CD4-positive, alpha-beta T cell treated with Interleukin-1 beta for 1 hour (primary cell): ENCODE measurements around the gene MEPCE.

ENCODE experiments used
- DNase-seq, 2 donors: peaks; one replicate each; pipeline ENCODE4 v3.0.0-alpha.2; 2020 to 2022

MEPCE gene

GRCh38 chr7:100465299-100465698, 35.7 kb downstream of the MEPCE start:
- DNase-seq = no peak

- peak in 1 of 2 donors; percentile 38 for DNase-seq
Observed at GRCh38 chr7:100465702-100466311, 36.2 kb downstream of the MEPCE start.

DNA sequence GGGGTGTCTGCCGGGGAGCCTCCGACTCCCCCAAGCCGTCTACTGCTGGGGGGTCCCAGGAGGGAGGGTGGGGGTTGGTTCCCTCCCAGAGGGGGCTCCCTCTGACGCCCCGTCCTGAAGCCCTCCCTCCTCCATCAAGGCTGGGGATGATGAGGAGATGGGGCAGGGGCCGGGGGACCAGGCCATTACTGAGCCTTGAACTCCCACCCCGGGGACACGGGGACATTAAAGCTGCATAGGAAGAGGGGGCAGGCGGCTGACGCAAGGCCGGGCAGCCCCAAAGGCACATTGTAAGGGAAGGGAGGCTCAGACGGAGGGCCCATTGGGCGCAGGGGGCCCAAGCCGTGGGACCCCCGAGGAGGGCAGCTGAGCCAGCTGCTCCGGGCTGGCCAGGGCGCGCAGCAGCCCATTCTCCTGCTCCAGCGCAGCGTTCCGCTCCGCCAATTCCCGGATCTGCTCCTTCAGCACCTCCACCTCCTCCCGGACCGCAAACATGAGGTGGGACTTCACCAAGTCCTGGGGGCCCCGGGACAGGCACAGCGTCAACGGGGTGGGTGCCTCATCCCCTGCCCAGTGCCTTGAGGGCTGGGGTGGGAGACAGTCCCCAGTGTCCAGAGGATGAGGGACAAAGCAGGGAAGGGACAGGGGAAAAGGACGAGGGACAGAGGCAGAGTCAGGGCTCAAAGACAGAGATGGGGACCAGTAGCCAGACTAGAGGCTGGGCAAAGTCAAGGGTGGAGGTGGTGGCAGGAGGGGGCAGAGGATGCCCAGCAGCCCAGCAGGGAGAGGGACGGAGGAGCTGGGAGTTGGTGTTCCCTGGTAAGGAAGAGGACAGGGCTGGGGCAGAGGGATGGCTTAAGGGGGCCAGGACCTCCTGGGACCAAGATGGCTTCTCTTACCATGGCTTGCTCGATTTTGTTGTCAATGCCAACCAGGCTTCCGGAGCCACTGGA, 37.3 kb downstream of the MEPCE start:
- no peak for DNase-seq

DNA sequence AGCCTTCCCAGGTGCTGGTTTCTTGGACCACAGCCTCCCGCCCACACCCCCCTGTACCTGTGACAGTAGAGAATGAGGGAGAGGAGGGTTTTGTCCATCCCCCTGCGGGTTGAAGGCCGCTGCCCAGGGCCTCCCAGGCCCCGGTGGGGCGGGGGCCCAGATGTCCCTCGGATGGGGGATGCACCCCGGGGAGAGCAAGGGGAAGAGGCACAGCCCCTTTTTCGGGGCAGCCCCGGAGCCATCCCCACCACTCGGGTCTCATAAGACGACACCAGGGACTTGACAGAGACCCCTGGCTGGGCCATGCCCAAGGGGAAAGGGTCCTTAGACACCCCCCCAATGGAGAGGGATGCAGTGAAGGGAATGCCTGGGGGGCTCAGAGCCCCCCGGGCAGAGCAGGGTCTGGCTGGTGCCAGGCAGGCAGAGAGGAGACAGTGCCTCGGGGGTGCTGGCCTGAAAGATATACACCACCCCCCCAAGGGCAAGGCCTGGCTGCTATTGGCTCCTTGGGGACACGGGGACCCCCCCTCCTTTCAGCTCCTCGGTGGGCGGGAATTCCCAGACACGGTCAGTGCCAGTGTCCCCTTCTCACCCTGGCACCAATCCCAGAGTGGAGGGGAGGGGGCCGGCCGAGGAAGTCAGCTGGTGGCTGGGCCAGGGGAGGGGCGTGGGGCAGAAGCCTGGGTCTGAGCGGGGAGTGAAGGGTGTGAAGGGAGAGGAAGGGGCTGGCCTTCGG, 38.2 kb downstream of the MEPCE start:
- DNase-seq = no peak

GRCh38 chr7:100469227-100470044, 39.8 kb downstream of the MEPCE start:
- DNase-seq = peak; percentile 77 to 81

DNA sequence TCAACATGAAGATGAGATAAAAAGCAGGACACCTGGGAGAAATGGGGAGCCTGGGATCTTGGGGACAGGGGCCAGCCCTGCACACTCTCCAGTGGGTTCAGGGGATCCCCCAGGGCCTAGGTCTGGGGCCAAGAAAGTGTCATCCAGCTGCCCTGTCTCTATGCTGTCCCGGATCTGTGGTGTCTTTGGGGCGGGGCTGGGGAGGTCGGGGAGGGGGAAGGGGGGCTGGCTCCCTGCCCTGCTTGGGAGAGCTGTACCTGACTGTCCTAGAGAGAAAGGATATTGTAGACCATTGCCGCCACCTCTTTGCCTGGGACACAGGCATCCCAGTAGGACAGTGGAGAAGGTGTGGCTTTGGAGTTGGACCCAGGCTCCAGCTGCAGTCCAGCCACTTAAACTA, 41.4 kb downstream of the MEPCE start:
- no peak for DNase-seq

DNA sequence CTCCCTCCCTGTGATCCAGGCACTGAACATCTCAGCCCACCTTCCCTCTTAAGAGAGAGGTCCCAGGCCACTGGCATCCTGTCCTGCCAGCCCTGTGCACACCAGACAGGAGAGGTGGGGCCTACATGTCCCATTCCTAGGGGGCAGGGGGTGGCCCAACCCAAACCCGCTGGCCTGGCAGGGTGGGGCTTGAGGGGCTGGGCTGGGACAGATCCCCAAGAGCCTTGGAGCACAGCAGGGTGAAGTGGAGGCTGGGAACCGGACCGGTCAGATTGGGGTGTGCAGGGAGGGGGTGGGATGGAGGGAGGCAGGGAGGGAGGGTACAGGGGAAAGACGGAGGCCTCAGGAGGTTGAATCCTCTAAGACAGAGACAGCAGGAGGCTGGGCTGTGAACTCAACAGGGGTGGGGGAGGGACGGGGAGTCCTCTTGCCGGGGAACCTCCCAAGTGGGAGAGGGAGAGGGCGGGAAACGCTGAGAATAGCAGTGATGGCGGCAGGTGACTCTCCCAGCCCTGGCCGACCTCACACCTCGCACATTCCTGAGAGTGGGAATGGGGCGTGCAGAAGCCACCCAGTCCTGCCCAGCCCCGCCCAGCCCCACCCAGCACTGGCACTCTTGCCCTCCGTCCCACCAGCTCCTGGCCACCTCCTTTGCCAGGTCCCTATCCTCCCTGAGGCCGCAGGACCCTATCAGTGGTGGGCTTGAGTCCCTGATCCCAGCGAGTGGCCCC, 42.7 kb downstream of the MEPCE start:
- DNase-seq = no peak

- DNase-seq = no peak
Observed at GRCh38 chr7:100472854-100473499, 43.3 kb downstream of the MEPCE start.

- DNase-seq = no peak
Observed at GRCh38 chr7:100475549-100475948, 45.9 kb downstream of the MEPCE start.

DNA sequence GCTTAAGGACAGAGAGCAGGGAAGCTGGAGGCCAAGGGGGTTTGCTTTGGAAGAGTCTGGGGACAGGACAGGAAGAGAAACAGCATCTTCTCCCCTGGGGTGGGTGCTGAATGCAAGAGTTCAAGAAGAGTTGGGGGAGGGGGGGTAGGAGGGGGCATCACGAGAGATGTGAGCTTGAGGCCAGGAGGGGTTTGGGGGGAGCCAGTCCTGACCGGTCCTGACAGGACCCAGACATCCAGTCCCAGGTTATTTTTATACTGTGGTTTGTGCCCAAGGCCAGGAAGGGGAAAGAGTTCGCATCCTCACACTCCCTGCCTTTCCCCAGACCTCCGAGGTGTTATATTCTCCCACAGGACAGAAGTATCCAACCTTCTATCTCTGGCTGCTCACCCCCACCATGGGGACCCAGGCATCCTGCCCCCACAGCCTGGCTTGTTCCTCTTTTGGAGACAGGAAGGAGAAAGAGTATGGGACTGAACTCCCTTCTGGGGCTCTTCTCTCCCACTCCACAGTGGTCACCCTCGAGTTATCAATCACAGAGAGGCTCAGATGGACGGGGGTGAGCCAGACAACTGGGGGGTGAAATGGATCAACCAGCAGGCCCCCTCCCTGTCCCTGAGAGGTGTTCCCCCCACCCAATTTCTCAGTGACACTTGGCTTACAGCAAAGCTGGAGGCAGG, 46.6 kb downstream of the MEPCE start:
- no peak for DNase-seq

DNA sequence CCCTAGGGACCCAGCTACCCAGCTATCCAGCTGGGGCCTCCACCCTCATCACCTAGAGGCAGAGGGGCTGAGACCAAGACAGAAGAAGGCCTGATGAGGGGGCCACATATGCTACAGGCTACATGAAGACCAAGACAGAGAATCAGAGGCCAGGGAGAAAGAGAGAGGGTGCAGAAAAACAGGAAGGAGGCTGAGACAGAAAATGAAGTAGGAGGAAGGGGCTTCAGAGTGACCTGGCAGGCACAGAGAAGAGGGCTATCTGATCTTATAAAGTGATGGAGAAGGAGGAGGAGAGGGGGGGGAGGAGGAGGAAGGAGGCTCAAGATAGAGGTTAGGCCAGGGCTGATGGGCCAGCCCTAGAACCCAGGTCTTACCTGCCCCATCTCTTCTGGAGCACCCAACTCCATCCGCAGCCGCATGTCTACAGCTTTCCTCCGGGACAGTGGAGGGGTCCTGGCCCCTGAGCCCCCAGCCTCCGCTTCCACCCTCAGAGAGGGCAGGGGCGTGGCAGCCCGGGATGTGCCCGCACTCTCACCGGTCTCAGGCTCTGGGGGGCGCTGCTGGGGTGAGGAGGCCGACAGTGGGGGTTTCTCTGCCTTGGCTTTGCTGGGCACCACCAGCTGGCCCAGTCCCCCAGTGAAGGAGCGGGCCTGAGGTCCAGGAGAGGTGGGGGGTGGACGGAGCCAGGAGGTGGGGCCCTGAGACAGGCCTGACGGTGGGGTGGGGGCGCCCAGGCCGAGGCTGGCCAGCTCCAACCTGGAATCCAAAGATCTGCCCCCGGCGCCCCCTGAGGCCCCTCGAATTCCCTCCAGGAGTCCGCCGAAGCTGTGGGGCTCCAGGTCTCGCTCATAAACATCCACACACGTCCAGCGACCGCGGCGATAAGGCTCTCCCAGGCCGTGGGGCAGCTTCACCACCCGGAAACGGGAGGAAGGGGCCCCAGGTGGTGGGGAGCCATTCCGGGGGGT, 47.6 kb downstream of the MEPCE start:
- peak; percentile 23 to 45 for DNase-seq

GRCh38 chr7:100477871-100478267, 48.2 kb downstream of the MEPCE start:
- no peak for DNase-seq

- peak; percentile 93 for DNase-seq
Observed at GRCh38 chr7:100478958-100479660, 49.5 kb downstream of the MEPCE start, which contains the start of gene TSC22D4. Gene TSC22D4 (minus strand): TSS chr7:100479214. CDS start chr7:100478038, 1,176 bp downstream.

DNA sequence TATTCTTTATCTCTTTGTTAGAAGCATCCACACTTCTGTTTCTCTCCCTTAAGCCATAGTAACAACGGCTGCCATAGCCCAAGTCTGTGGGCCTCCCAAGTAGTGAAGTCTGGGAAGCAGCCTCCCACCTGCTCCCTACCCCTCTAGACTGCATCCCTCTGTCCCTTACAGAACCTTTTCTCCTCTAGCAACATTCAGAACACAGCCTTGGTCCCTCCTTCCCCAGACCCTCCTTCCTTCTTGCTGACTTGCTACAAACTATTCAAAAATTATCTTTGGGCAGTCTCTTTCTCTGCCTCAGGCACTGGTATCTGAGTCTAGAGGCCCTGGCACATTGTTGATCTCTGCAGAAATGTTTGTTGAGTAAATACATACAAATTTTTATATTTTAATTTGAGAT, 51.8 kb downstream of the MEPCE start:
- no peak for DNase-seq

DNA sequence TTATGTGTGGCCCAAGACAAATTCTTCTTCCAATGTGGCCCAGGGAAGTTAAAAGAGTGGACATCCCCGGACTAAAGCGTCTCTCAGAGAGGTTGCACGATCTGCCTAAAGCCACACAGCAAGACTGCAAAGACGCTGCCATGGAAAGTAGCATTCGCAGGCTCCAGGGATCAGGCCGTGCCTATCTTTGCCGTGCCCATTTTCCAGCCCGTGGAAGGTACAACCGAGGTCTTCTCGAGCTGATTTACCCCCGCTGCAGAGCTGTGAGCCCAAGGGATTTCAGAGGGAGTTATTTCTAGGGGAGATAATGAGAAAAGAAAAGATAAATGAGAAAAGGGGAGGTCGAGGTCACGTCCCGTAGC, 53.1 kb downstream of the MEPCE start:
- no peak for DNase-seq

- DNase-seq = peak; percentile 82 to 86
Observed at GRCh38 chr7:100483090-100483721, 53.6 kb downstream of the MEPCE start.
